HepG2 (cell line): Measurements from ENCODE around the gene SEMA4A. TPM values are rescaled to one million over a fixed set of nuclear protein-coding genes. Genes with fewer than 3 reads are reported as not detected.
A peak's percentile ranks its signal among the peaks of the same experiment; 100 is the strongest.

Experiments
- ARNTL ChIP-seq: sonication (generic); formaldehyde crosslinking; IDR thresholded peaks from 2 replicates; pipeline ENCODE4 v1.4.0; 2020; ENCODE audit warnings: mild to moderate bottlenecking, missing genetic modification reagents
- BCL3 ChIP-seq: sonication (generic); formaldehyde crosslinking; IDR thresholded peaks from 2 replicates; pipeline ENCODE4 v1.5.1; 2020; ENCODE audit warnings: mild to moderate bottlenecking, missing genetic modification reagents, moderate library complexity
- CBX5 ChIP-seq: sonication (generic); formaldehyde crosslinking; IDR thresholded peaks from 2 replicates; pipeline ENCODE4 v1.4.0; 2020; ENCODE audit warnings: missing genetic modification reagents, borderline replicate concordance
- CHD4 ChIP-seq: fragments of 200-600 bp; sonication (generic); IDR thresholded peaks from 2 replicates; pipeline ENCODE4 v1.7.0; 2017; ENCODE audit warnings: mild to moderate bottlenecking, low read length, borderline replicate concordance
- ETS1 ChIP-seq: sonication (generic); formaldehyde crosslinking; IDR thresholded peaks from 2 replicates; pipeline ENCODE4 v1.4.0; 2020; ENCODE audit warnings: missing genetic modification reagents
- GLI4 ChIP-seq: sonication (generic); formaldehyde crosslinking; IDR thresholded peaks from 2 replicates; pipeline ENCODE4 v1.5.1; 2020; ENCODE audit warnings: missing genetic modification reagents, mild to moderate bottlenecking, moderate library complexity, borderline replicate concordance
- HDAC2 ChIP-seq: sonication (generic); formaldehyde crosslinking; IDR thresholded peaks from 2 replicates; pipeline ENCODE4 v1.4.0; 2020; ENCODE audit warnings: missing genetic modification reagents
- KMT2A ChIP-seq: sonication (generic); formaldehyde crosslinking; IDR thresholded peaks from 2 replicates; pipeline ENCODE4 v1.4.0; 2020; ENCODE audit warnings: missing genetic modification reagents
- MAF1 ChIP-seq: sonication (generic); formaldehyde crosslinking; IDR thresholded peaks from 2 replicates; pipeline ENCODE4 v1.5.0; 2020; ENCODE audit warnings: missing genetic modification reagents, borderline replicate concordance
- MIER3 ChIP-seq: IDR thresholded peaks from 2 replicates; pipeline ENCODE4 v1.6.1; 2016; ENCODE audit warnings: missing compliant biosample characterization, borderline replicate concordance
- NCOA5 ChIP-seq: sonication (generic); formaldehyde crosslinking; IDR thresholded peaks from 2 replicates; pipeline ENCODE4 v1.4.0; 2020; ENCODE audit warnings: missing genetic modification reagents
- RELA ChIP-seq: sonication (generic); formaldehyde crosslinking; IDR thresholded peaks from 2 replicates; pipeline ENCODE4 v1.4.0; 2020; ENCODE audit warnings: missing genetic modification reagents
- SIN3A ChIP-seq: IDR thresholded peaks from 2 replicates; pipeline ENCODE4 v1.6.1; 2011; ENCODE audit warnings: low read depth, mild to moderate bottlenecking, control low read depth, low read length, borderline replicate concordance
- SKIL ChIP-seq: sonication (generic); formaldehyde crosslinking; IDR thresholded peaks from 2 replicates; pipeline ENCODE4 v1.8.0; 2022; ENCODE audit warnings: missing genetic modification reagents, mild to moderate bottlenecking, moderate library complexity, borderline replicate concordance
- SMYD3 ChIP-seq: sonication (generic); formaldehyde crosslinking; IDR thresholded peaks from 2 replicates; pipeline ENCODE4 v1.8.1; 2023; ENCODE audit warnings: mild to moderate bottlenecking, missing genetic modification reagents
- TEAD2 ChIP-seq: sonication (generic); formaldehyde crosslinking; IDR thresholded peaks from 2 replicates; pipeline ENCODE4 v1.9.0; 2021; ENCODE audit warnings: missing genetic modification reagents
- XRCC5 ChIP-seq: fragments of 200-400 bp; formaldehyde crosslinking; optimal IDR thresholded peaks from 2 replicates; pipeline ENCODE3; 2017; ENCODE audit warnings: mild to moderate bottlenecking, low read length
- ZEB1 ChIP-seq: IDR thresholded peaks from 2 replicates; pipeline ENCODE4 v1.6.1; 2012; ENCODE audit warnings: mild to moderate bottlenecking, low read depth, inconsistent platforms; ENCODE audit not compliant: insufficient replicate concordance
- ZNF10 ChIP-seq: sonication (generic); formaldehyde crosslinking; IDR thresholded peaks from 2 replicates; pipeline ENCODE4 v1.4.0; 2020; ENCODE audit warnings: mild to moderate bottlenecking, low read depth, missing genetic modification reagents, borderline replicate concordance
- ZNF230 ChIP-seq: sonication (generic); formaldehyde crosslinking; IDR thresholded peaks from 2 replicates; pipeline ENCODE4 v1.4.0; 2020; ENCODE audit warnings: mild to moderate bottlenecking, missing genetic modification reagents
- ZNF282 ChIP-seq: fragments of 450-650 bp; IDR thresholded peaks from 2 replicates; pipeline ENCODE4 v1.6.1; 2018; ENCODE audit not compliant: partially characterized antibody
- ZNF44 ChIP-seq: sonication (generic); formaldehyde crosslinking; IDR thresholded peaks from 2 replicates; pipeline ENCODE4 v1.5.1; 2020; ENCODE audit warnings: mild to moderate bottlenecking, missing genetic modification reagents
- ZNF605 ChIP-seq: sonication (generic); formaldehyde crosslinking; IDR thresholded peaks from 2 replicates; pipeline ENCODE4 v1.8.0; 2022; ENCODE audit warnings: mild to moderate bottlenecking, missing genetic modification reagents
- ZSCAN29 ChIP-seq: sonication (generic); formaldehyde crosslinking; conservative IDR thresholded peaks from 2 replicates; pipeline ENCODE4 v1.4.0; 2020; ENCODE audit warnings: mild to moderate bottlenecking, missing genetic modification reagents
- polyA plus RNA-seq, 8 experiments: library from polyadenylated mRNA; depleted of rRNA in 3 of 8; stranded (reverse) in 7 of 8; unstranded in 1 of 8; fragments of >200 nt; fragmentation: Illumina TruSeq in 4 of 8; extraction: Trizol in 4 of 8; gene quantifications; 2 replicates each; pipeline versions ENCODE4 v1.2.1 to v1.2.3, GENCODE V29; 2011 to 2016; ENCODE audit warnings: low read depth in 4 of 8, missing spikeins in 1 of 8, mixed read lengths in 1 of 8; ENCODE audit not compliant: insufficient read depth in 1 of 8
- total RNA-seq, 5 experiments: library from RNA; depleted of rRNA; stranded (reverse); fragments of >200 nt; fragmentation: Illumina TruSeq; extraction: Trizol; gene quantifications; 2 replicates each; pipeline ENCODE4 v1.2.3, GENCODE V29; 2016; ENCODE audit warnings: low read depth in 1 of 5
- TF ChIP-seq, protein P1 (sequence below): sonication (generic); formaldehyde crosslinking; IDR thresholded peaks from 2 replicates; pipeline ENCODE4 v1.8.0; 2022; ENCODE audit warnings: mild to moderate bottlenecking, missing genetic modification reagents, moderate library complexity
- TF ChIP-seq, protein P2 (sequence below): sonication (generic); formaldehyde crosslinking; IDR thresholded peaks from 2 replicates; pipeline ENCODE4 v1.5.0; 2020; ENCODE audit warnings: missing genetic modification reagents

The SEMA4A gene
- total and polyA plus RNA-seq, 2 of the 13 experiments (the other 11 are each of a cell fraction or from before 2014, with no cell fraction given): 0.09 to 0.20 TPM

- TF ChIP-seq SKIL (CRISPR knock-in tag): no peak
- peak; percentile 70; the same call in 1 of the 2 replicates for TF ChIP-seq ZNF605
- no peak for TF ChIP-seq ZNF44 (CRISPR knock-in tag)
- no peak for TF ChIP-seq RELA (CRISPR knock-in tag)
- no peak for TF ChIP-seq GLI4 (CRISPR knock-in tag)
- TF ChIP-seq MIER3: peak; percentile 64; the same call in 1 of the 2 replicates
- TF ChIP-seq, protein P1, sequence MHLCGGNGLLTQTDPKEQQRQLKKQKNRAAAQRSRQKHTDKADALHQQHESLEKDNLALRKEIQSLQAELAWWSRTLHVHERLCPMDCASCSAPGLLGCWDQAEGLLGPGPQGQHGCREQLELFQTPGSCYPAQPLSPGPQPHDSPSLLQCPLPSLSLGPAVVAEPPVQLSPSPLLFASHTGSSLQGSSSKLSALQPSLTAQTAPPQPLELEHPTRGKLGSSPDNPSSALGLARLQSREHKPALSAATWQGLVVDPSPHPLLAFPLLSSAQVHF (CRISPR knock-in tag): no peak
- no peak for TF ChIP-seq ZNF10 (CRISPR knock-in tag)
- no peak for TF ChIP-seq MAF1 (CRISPR knock-in tag)
- TF ChIP-seq NCOA5: no peak
- TF ChIP-seq, protein P2, sequence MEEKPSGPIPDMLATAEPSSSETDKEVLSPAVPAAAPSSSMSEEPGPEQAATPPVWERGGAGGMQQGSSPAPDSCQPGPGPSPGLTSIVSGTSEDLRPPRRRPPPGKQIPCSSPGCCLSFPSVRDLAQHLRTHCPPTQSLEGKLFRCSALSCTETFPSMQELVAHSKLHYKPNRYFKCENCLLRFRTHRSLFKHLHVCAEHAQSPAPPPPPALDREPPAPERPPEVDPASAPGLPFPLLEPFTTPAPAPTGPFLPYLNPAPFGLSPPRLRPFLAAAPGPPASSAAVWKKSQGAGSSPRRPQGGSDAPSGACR (CRISPR knock-in tag): no peak
- TF ChIP-seq ARNTL (CRISPR knock-in tag): no peak
- no peak for TF ChIP-seq ZSCAN29 (CRISPR knock-in tag)
- no peak for TF ChIP-seq ZNF282
- no peak for TF ChIP-seq KMT2A (CRISPR knock-in tag)
- no peak for TF ChIP-seq BCL3
- peak; percentile 34 for TF ChIP-seq XRCC5
- TF ChIP-seq ZNF230 (CRISPR knock-in tag): no peak
- TF ChIP-seq SIN3A: no peak
- peak; percentile 48; the same call in 1 of the 2 replicates for TF ChIP-seq HDAC2
- TF ChIP-seq TEAD2 (CRISPR knock-in tag): no peak
- TF ChIP-seq ZEB1: peak; percentile 38
- no peak for TF ChIP-seq SMYD3 (CRISPR knock-in tag)
- no peak for TF ChIP-seq CBX5 (CRISPR knock-in tag)
- no peak for TF ChIP-seq CHD4
- TF ChIP-seq ETS1 (CRISPR knock-in tag): no peak
Observed at GRCh38 chr1:156146020-156146768, 7.2 kb upstream of the SEMA4A start (continued).
